GM12878 (cell line): ENCODE measurements around the gene PRDM16. TPM values are rescaled to one million over a fixed set of nuclear protein-coding genes. Genes with fewer than 3 reads are reported as not detected.

Experiments
- ATAC-seq: fragments of 200-7000 bp; cut with Tn5 transposase; 3 replicates; pipeline ENCODE4 v1.9.1; 2020; ENCODE audit warnings: mild to moderate bottlenecking, moderate library complexity
- BruUV-seq: library from RNA; stranded (reverse); fragments of 400-500 nt; replicated peaks from 2 replicates; lab custom pipeline; 2021; lab: Mats Ljungman, UMichigan
- CTCF ChIA-PET: fragments of 300-600 bp; sonication (Branson Sonifier 250); formaldehyde crosslinking; extraction: SDS; loops from one replicate; lab custom pipeline; 2021; ENCODE audit warnings: inconsistent platforms; lab: Yijun Ruan, JAX
- POLR2A ChIA-PET: fragments of 350-600 bp; formaldehyde crosslinking; extraction: SDS; loops from one replicate; lab custom pipeline; 2021; ENCODE audit warnings: inconsistent platforms; lab: Charles Lee
- RAD21 ChIA-PET: fragments of 300-600 bp; sonication (Branson Sonifier 250); formaldehyde crosslinking; loops from one replicate; lab custom pipeline; 2023; ENCODE audit warnings: antibody characterized with exemption; ENCODE audit not compliant: unreplicated experiment; lab: Charles Lee
- SMC1A ChIA-PET: fragments of 300-600 bp; sonication (Branson Sonifier 250); formaldehyde crosslinking; loops from one replicate; lab custom pipeline; 2023; ENCODE audit not compliant: unreplicated experiment, uncharacterized antibody; lab: Charles Lee
- DNase-seq: peaks from one replicate; pipeline ENCODE4 v3.0.0-alpha.2; 2011; ENCODE audit warnings: low read depth, low spot score
- FAIRE-seq: peaks from 3 replicates; lab custom pipeline; 2011; peaks lifted over from hg19 to GRCh38; lab: Jason Lieb, UNC
- H2AFZ ChIP-seq: 2 replicates; pipeline ENCODE4 v1.6.0; 2011; ENCODE audit warnings: low read depth, low read length, control low read depth; ENCODE audit not compliant: control insufficient read depth
- H3K27ac ChIP-seq: 2 replicates; pipeline ENCODE4 v1.5.1; 2011; ENCODE audit warnings: control low read depth; ENCODE audit not compliant: control insufficient read depth, insufficient read depth
- H3K27me3 ChIP-seq, 2 experiments: replicated peaks in 1 of 2; 2 replicates each; pipeline versions ENCODE4 v1.6.0 to v1.6.1; 2011; ENCODE audit warnings: low read length in 1 of 2; ENCODE audit not compliant: control insufficient read depth in 2 of 2, insufficient read depth in 2 of 2
- H3K36me3 ChIP-seq, 2 experiments: 2 replicates each; pipeline ENCODE4 v1.5.1; 2011; ENCODE audit warnings: low read length in 1 of 2; ENCODE audit not compliant: control insufficient read depth in 2 of 2, insufficient read depth in 2 of 2
- H3K4me1 ChIP-seq: 2 replicates; pipeline ENCODE4 v1.6.1; 2011; ENCODE audit warnings: mild to moderate bottlenecking, low read length, moderate library complexity, mixed read lengths; ENCODE audit not compliant: control insufficient read depth, insufficient read depth
- H3K4me2 ChIP-seq: 2 replicates; pipeline ENCODE4 v1.6.0; 2011; ENCODE audit warnings: control low read depth; ENCODE audit not compliant: control insufficient read depth, insufficient read depth
- H3K4me3 ChIP-seq: fragments of 200-600 bp; sonication (generic); 2 replicates; pipeline ENCODE4 v1.5.1; 2016
- H3K79me2 ChIP-seq: 2 replicates; pipeline ENCODE4 v1.6.0; 2011; ENCODE audit warnings: low read length; ENCODE audit not compliant: control insufficient read depth, insufficient read depth
- H3K9ac ChIP-seq: 2 replicates; pipeline ENCODE4 v1.8.0; 2011; ENCODE audit warnings: low read length, control low read depth, mixed read lengths; ENCODE audit not compliant: control insufficient read depth, insufficient read depth
- H3K9me3 ChIP-seq: replicated peaks from 3 replicates; pipeline ENCODE4 v1.5.1; 2011; ENCODE audit warnings: mild to moderate bottlenecking, low read length; ENCODE audit not compliant: control insufficient read depth, insufficient read depth
- H4K20me1 ChIP-seq: 2 replicates; pipeline ENCODE4 v1.6.0; 2011; ENCODE audit not compliant: control insufficient read depth, insufficient read depth
- CHD1 ChIP-seq: IDR thresholded peaks from 2 replicates; pipeline ENCODE4 v1.6.1; 2012; ENCODE audit warnings: low read depth, low read length, improper control_type of control experiment
- LARP7 ChIP-seq: fragments of 450-650 bp; IDR thresholded peaks from 2 replicates; pipeline ENCODE4 v1.6.1; 2017; ENCODE audit warnings: mild to moderate bottlenecking
- WGBS: methylation state at CpG from one replicate; pipeline ENCODE4 v1.1.6; 2016; ENCODE audit warnings: low lambda C conversion rate; ENCODE audit not compliant: insufficient replicate concordance, insufficient coverage; ENCODE audit errors: missing lambda C conversion rate; 5-methylcytosine and 5-hydroxymethylcytosine counted together
- in situ Hi-C: fragments of 300-500 bp; cut with MboI; formaldehyde crosslinking; loops from 9 replicates; pipeline ENCODE4 v1.14.3; 2018; ENCODE audit warnings: mixed read lengths
- intact Hi-C: fragments of 100-400 bp; cut with micrococcal nuclease; formaldehyde crosslinking; loops from one replicate; pipeline ENCODE4 v1.14.2; 2022; ENCODE audit not compliant: unreplicated experiment
- polyA plus RNA-seq, 11 experiments: library from polyadenylated mRNA; depleted of rRNA in 4 of 11; unstranded in 6 of 11; stranded (reverse) in 5 of 11; fragments of >200 nt; fragmentation: Nextera tagmentation in 4 of 11; fragmentation: Illumina TruSeq in 1 of 11; extraction: Ambion mirVana in 4 of 11; extraction: Trizol in 1 of 11; gene quantifications; 1 replicate in 1 of 11; 2 replicates in 10 of 11; pipeline versions ENCODE4 v1.2.1 to v1.2.3, GENCODE V29; 2011 to 2016; ENCODE audit warnings: inconsistent platforms in 2 of 11, missing spikeins in 2 of 11, low read depth in 1 of 11
- total RNA-seq, 4 experiments: library from RNA; depleted of rRNA in 3 of 4; stranded (reverse); fragments of >200 nt in 3 of 4; fragmentation: Illumina TruSeq in 1 of 4; extraction: Trizol in 1 of 4; gene quantifications; 2 replicates each; pipeline versions ENCODE4 v1.2.1 to v1.2.3, GENCODE V29; 2013 to 2021
- TF ChIP-seq, protein P1 (sequence below): fragments of 450-650 bp; IDR thresholded peaks from 2 replicates; pipeline ENCODE4 v1.6.1; 2018; ENCODE audit warnings: borderline replicate concordance, mild to moderate bottlenecking; ENCODE audit not compliant: partially characterized antibody

The PRDM16 gene
- total and polyA plus RNA-seq, 10 of the 15 experiments (the other 5 are each of a cell fraction or from before 2014, with no cell fraction given) = 0.03 TPM; not detected in 9

DNA sequence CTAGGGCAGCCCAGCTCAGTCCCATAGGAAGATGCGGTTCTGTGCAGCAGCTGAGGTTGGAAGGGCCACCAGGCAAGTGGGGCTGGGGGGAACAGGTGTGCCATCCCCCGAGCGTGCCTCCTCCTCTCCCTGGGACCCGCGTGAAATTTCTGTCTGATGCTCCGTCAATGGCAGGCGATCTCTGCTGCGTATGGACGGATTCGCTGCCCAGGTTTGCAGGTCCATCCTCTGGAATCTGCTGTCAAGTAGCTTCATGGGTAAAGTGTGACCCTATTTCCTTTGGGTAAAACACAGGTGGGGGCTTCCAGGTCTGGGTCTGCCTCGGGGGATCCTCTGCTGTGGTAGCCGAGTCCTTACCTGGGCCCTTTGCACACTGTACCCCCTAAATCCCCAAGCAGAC, 270.9 kb downstream of the PRDM16 start (continued):
- TF ChIP-seq, protein P1, sequence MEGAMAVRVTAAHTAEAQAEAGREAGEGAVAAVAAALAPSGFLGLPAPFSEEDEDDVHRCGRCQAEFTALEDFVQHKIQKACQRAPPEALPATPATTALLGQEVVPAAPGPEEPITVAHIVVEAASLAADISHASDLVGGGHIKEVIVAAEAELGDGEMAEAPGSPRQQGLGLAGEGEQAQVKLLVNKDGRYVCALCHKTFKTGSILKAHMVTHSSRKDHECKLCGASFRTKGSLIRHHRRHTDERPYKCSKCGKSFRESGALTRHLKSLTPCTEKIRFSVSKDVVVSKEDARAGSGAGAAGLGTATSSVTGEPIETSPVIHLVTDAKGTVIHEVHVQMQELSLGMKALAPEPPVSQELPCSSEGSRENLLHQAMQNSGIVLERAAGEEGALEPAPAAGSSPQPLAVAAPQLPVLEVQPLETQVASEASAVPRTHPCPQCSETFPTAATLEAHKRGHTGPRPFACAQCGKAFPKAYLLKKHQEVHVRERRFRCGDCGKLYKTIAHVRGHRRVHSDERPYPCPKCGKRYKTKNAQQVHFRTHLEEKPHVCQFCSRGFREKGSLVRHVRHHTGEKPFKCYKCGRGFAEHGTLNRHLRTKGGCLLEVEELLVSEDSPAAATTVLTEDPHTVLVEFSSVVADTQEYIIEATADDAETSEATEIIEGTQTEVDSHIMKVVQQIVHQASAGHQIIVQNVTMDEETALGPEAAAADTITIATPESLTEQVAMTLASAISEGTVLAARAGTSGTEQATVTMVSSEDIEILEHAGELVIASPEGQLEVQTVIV = no peak

DNA sequence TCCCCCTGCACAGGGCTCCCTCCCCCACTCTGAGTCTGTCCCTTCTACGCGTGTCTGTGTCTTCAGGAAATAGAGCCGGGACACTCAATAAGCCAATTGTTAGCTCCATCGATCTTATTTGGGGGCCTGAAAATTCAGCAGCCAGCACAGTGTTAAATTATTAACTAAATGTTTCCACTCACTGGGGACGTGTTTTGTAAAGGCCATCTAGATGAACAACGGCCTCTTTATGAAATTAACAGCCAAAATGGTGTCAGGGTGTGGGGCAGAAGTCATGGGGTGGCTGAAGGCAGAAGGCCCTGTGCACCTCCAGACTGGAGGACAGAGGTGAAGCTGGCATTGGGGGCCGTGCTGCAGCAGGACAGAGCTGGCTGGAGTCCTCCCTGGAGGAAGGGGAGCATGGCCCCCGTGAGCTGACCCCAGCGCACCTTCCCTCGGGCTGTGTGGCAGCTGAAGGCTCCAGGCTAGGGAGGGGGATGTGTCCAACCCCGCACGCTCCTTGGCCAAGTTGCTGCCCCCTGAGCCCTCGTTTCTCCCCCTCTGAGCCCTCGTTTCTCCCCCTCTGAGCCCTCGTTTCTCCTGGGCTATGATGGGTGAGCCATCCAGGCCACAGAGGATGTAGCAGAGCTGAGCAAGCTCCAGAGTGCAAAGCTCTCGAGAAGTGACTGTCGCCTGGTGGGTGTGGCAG, 271.7 kb downstream of the PRDM16 start:
- H3K9me3 ChIP-seq = no peaks in the 10 kb centered on the region; the same call in 2 of the 3 replicates
- H3K27me3 ChIP-seq = no peaks in the 10 kb centered on the region
- FAIRE-seq (no peak), ATAC-seq (no peak), DNase-seq (no peak)
- H3K27ac ChIP-seq = no peak overlapping the region
- no peak overlapping the region for H3K9ac ChIP-seq
- no peaks in the 10 kb centered on the region for H3K79me2 ChIP-seq
- H3K4me1 ChIP-seq = no peaks in the 10 kb centered on the region
- WGBS = 35% methylated on average over 15 of the region's 17 CpGs
- no peak for TF ChIP-seq CHD1
- no peak for TF ChIP-seq LARP7
- intact Hi-C loops = no loop called here
- ChIA-PET RAD21 (no interaction called here), POLR2A (no interaction called here), SMC1A (no interaction called here), CTCF (interaction anchor here (0.7 kb wide), 1 partner anchor 1297 kb away, joined by 3 read pairs; no protein-coding TSS in a partner anchor)
- in situ Hi-C loops = no loop called here
- no peak overlapping the region for H3K4me3 ChIP-seq
- BruUV-seq = no TSS peak
- no peaks in the 10 kb centered on the region for H4K20me1 ChIP-seq
- H3K36me3 ChIP-seq = no peaks in the 10 kb centered on the region
- no peak overlapping the region for H2AFZ ChIP-seq
- H3K4me2 ChIP-seq = no peak overlapping the region
